Natural killer cell (primary cell): ENCODE measurements around the gene LLGL1. TPM values are rescaled to one million over a fixed set of nuclear protein-coding genes. Genes with fewer than 3 reads are reported as not detected.

Experiments used
- ATAC-seq, 3 donors: fragments of 150-1000 bp in 2 of 3; fragments of 200-7000 bp in 1 of 3; cut with Tn5 transposase; 1 replicate in 1 of 3; 2 replicates in 2 of 3; pipeline ENCODE4 v1.10.0; 2021; ENCODE audit warnings: mild to moderate bottlenecking in 2 of 3, moderate library complexity in 2 of 3
- DNase-seq, 2 donors: peaks; one replicate each; pipeline versions ENCODE4 v3.0.0 to v3.0.0-alpha.2; 2013 to 2021; ENCODE audit warnings: mixed read lengths in 1 of 2
- H3K27ac ChIP-seq: one replicate; pipeline ENCODE4 v1.5.1; 2013; ENCODE audit warnings: mild to moderate bottlenecking, low read length
- H3K27me3 ChIP-seq: one replicate; pipeline ENCODE4 v1.6.1; 2013; ENCODE audit warnings: low read length; ENCODE audit not compliant: control insufficient read depth, insufficient read depth
- H3K36me3 ChIP-seq: one replicate; pipeline ENCODE4 v1.6.1; 2013; ENCODE audit warnings: low read length; ENCODE audit not compliant: control insufficient read depth, insufficient read depth
- H3K4me1 ChIP-seq: one replicate; pipeline ENCODE4 v1.6.1; 2013; ENCODE audit warnings: low read length; ENCODE audit not compliant: control insufficient read depth, insufficient read depth
- H3K4me3 ChIP-seq: one replicate; pipeline ENCODE4 v1.5.1; 2013; ENCODE audit warnings: low read length
- H3K9me3 ChIP-seq: one replicate; pipeline ENCODE4 v1.6.1; 2013; ENCODE audit warnings: low read length; ENCODE audit not compliant: control insufficient read depth, insufficient read depth
- H3K27ac Mint-ChIP-seq, 2 donors: one replicate each; pipeline ENCODE4 v1.8.0; 2022; ENCODE audit warnings: mild to moderate bottlenecking in 2 of 2, mixed read lengths in 2 of 2, moderate library complexity in 1 of 2
- H3K27me3 Mint-ChIP-seq, 2 donors: one replicate each; pipeline ENCODE4 v1.8.0; 2022; ENCODE audit warnings: low read depth in 2 of 2, mixed read lengths in 2 of 2
- H3K36me3 Mint-ChIP-seq: one replicate; pipeline ENCODE4 v1.8.0; 2022; ENCODE audit warnings: mixed read lengths
- H3K4me1 Mint-ChIP-seq, 2 donors: one replicate each; pipeline ENCODE4 v1.8.0; 2022; ENCODE audit warnings: mixed read lengths in 2 of 2
- H3K4me3 Mint-ChIP-seq: one replicate; pipeline ENCODE4 v1.8.0; 2022; ENCODE audit warnings: mild to moderate bottlenecking, moderate library complexity, mixed read lengths
- H3K9me3 Mint-ChIP-seq, 2 donors: one replicate each; pipeline ENCODE4 v1.8.0; 2022; ENCODE audit warnings: mixed read lengths in 2 of 2
- CTCF ChIP-seq: fragments of 200-600 bp; IDR thresholded peaks from one replicate; pipeline ENCODE4 v1.8.0; 2022; ENCODE audit warnings: antibody characterized with exemption
- WGBS: methylation state at CpG from one replicate; pipeline ENCODE4 v1.1.7; 2013; ENCODE audit warnings: missing lambda C conversion rate; ENCODE audit not compliant: insufficient coverage; 5-methylcytosine and 5-hydroxymethylcytosine counted together
- intact Hi-C: fragments of 100-400 bp; cut with micrococcal nuclease; formaldehyde crosslinking; loops from one replicate; pipeline ENCODE4 v1.14.2; 2022
- total RNA-seq, 4 donors: library from RNA; stranded (reverse); fragments of 120-200 nt in 1 of 4; gene quantifications; one replicate each; pipeline versions ENCODE4 v1.2.3 to v1.2.4, GENCODE V29; 2013 to 2022

The LLGL1 gene
- total RNA-seq, 3 donors from 2014 or later (not counting 1 experiment from before 2014, with no cell fraction given): 19.7 to 26.2 (median 25.8) TPM

- no peak overlapping the region for H3K4me3 ChIP-seq
- H3K9me3 ChIP-seq: no peaks in the 10 kb centered on the region
- no peaks in the 10 kb centered on the region for H3K27me3 Mint-ChIP-seq
- no peak for TF ChIP-seq CTCF
- H3K4me3 Mint-ChIP-seq: no peak overlapping the region
- H3K27me3 ChIP-seq: no peaks in the 10 kb centered on the region
- ATAC-seq (no peak), DNase-seq (no peak)
- peaks cover 13% of the 10 kb centered on the region for H3K4me1 ChIP-seq
- no peak overlapping the region for H3K27ac ChIP-seq
- no peak overlapping the region for H3K27ac Mint-ChIP-seq
- no peaks in the 10 kb centered on the region for H3K9me3 Mint-ChIP-seq
- 91% methylated on average over 14 of the region's 14 CpGs for WGBS
- intact Hi-C loops: no loop called here
- no peaks in the 10 kb centered on the region for H3K36me3 Mint-ChIP-seq
- peaks cover 21% of the 10 kb centered on the region for H3K36me3 ChIP-seq
- peaks cover 27 to 28% of the 10 kb centered on the region in 2 donors for H3K4me1 Mint-ChIP-seq
These were observed 5.1 kb downstream of the LLGL1 start for GRCh38 chr17:18230288-18231141.

GRCh38 chr17:18231164-18231563, 5.7 kb downstream of the LLGL1 start:
- H3K36me3 Mint-ChIP-seq: no peaks in the 10 kb centered on the region
- no peaks in the 10 kb centered on the region for H3K27me3 Mint-ChIP-seq

GRCh38 chr17:18233803-18234518, 8.5 kb downstream of the LLGL1 start:
- no peak overlapping the region for H3K4me3 Mint-ChIP-seq
- intact Hi-C loops: no loop called here
- H3K9me3 Mint-ChIP-seq: no peaks in the 10 kb centered on the region
- ATAC-seq: no peak
- H3K27ac Mint-ChIP-seq: no peak overlapping the region
- WGBS: 97% methylated on average over 22 of the region's 22 CpGs
- no peak for DNase-seq
- Histone ChIP-seq H3K9me3 (no peaks in the 10 kb centered on the region), H3K27me3 (no peaks in the 10 kb centered on the region), H3K4me1 (no peaks in the 10 kb centered on the region), H3K27ac (no peak overlapping the region), H3K36me3 (peaks cover 45% of the 10 kb centered on the region), H3K4me3 (no peak overlapping the region)
- peaks cover 0 to under 1% of the 10 kb centered on the region in 2 donors for H3K4me1 Mint-ChIP-seq
- no peaks in the 10 kb centered on the region for H3K36me3 Mint-ChIP-seq
- no peaks in the 10 kb centered on the region for H3K27me3 Mint-ChIP-seq
- TF ChIP-seq CTCF: no peak

More at GRCh38 chr17:18231164-18231563, 5.7 kb downstream of the LLGL1 start:
- H3K27me3 ChIP-seq: no peaks in the 10 kb centered on the region
- peaks cover 9% of the 10 kb centered on the region for H3K4me1 ChIP-seq
- H3K36me3 ChIP-seq: peaks cover 26% of the 10 kb centered on the region
- H3K27ac ChIP-seq: no peak overlapping the region
- H3K9me3 ChIP-seq: no peaks in the 10 kb centered on the region
- no peak overlapping the region for H3K4me3 Mint-ChIP-seq
- WGBS: 96% methylated on average over 9 of the region's 9 CpGs
- DNase-seq (no peak), ATAC-seq (no peak)
- no peaks in the 10 kb centered on the region for H3K9me3 Mint-ChIP-seq
- peaks cover 23 to 24% of the 10 kb centered on the region in 2 donors for H3K4me1 Mint-ChIP-seq
- intact Hi-C loops: no loop called here
- no peak overlapping the region for H3K27ac Mint-ChIP-seq
- no peak overlapping the region for H3K4me3 ChIP-seq
- no peak for TF ChIP-seq CTCF
